ENCODE data around the gene TBCCD1.

DNA sequence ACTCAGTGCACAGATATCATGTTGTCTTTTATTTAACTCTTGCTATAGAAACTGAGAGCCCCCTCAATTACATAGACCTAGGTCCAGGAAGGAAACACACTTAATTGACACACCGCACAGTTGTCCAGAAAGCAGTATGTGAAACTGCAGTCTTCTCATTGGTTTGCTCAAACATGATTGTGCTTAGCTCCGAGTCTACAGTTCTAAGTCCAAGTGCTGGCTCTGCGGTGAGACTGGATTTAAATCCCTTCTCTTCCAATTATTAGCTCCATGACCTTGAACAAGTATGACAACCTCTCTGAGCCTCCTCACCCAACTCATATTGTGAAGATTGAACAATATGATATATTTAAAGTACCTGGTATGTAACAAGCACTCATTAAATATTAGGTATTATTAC is 26.7 kb upstream of the TBCCD1 start:
- TF ChIP-seq EZH2 (IDR thresholded peaks at IDR 0.05; ENCODE audit: low read length): no peak
- TF ChIP-seq, protein P1, sequence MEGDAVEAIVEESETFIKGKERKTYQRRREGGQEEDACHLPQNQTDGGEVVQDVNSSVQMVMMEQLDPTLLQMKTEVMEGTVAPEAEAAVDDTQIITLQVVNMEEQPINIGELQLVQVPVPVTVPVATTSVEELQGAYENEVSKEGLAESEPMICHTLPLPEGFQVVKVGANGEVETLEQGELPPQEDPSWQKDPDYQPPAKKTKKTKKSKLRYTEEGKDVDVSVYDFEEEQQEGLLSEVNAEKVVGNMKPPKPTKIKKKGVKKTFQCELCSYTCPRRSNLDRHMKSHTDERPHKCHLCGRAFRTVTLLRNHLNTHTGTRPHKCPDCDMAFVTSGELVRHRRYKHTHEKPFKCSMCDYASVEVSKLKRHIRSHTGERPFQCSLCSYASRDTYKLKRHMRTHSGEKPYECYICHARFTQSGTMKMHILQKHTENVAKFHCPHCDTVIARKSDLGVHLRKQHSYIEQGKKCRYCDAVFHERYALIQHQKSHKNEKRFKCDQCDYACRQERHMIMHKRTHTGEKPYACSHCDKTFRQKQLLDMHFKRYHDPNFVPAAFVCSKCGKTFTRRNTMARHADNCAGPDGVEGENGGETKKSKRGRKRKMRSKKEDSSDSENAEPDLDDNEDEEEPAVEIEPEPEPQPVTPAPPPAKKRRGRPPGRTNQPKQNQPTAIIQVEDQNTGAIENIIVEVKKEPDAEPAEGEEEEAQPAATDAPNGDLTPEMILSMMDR (optimal IDR thresholded peaks at IDR 0.05 in 1 of 3, IDR thresholded peaks at IDR 0.05 in 1 of 3, conservative IDR thresholded peaks at IDR 0.05 in 1 of 3; ENCODE audit: extremely low read depth in 1 of 3, insufficient read depth in 2 of 3, low read length in 3 of 3): no peak
